GM13976 (cell line): ENCODE measurements around the gene ZNF710.

Experiments
- DNase-seq: peaks from one replicate; pipeline ENCODE4 v3.0.0; 2012; ENCODE audit warnings: low spot score
- in situ Hi-C: fragments of 300-500 bp; cut with MboI; formaldehyde crosslinking; loops from one replicate; pipeline ENCODE4 v1.12.0; 2022; ENCODE audit warnings: low sequenced_read_pairs, mixed read lengths, inconsistent platforms; ENCODE audit not compliant: unreplicated experiment
- TF ChIP-seq, protein P1 (sequence below): IDR thresholded peaks from 2 replicates; pipeline ENCODE4 v1.5.1; 2012; ENCODE audit warnings: borderline replicate concordance, mild to moderate bottlenecking; ENCODE audit not compliant: insufficient read depth; ENCODE audit errors: extremely low read depth, missing control alignments, control extremely low read depth

Gene ZNF710

DNA sequence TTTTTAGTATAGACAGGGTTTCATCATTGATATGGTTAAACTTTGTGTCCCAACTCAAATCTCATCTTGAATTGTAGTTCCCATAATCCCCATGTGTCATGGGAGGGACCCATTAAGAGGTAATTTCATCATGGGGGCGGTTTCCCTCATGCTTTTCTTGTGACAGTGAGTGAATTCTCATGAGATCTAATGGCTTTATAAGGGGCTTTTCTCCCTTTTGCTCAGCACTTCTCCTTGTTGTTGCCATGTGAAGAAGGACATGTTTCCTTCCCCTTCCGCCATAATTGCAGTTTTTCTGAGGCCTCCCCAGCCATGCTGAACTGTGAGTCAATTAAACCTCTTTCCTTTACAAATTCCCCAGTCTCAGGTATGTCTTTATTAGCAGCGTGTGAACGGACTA is 20.2 kb upstream of the ZNF710 start:
- in situ Hi-C loops = no loop called here
- DNase-seq = no peak
- TF ChIP-seq, protein P1, sequence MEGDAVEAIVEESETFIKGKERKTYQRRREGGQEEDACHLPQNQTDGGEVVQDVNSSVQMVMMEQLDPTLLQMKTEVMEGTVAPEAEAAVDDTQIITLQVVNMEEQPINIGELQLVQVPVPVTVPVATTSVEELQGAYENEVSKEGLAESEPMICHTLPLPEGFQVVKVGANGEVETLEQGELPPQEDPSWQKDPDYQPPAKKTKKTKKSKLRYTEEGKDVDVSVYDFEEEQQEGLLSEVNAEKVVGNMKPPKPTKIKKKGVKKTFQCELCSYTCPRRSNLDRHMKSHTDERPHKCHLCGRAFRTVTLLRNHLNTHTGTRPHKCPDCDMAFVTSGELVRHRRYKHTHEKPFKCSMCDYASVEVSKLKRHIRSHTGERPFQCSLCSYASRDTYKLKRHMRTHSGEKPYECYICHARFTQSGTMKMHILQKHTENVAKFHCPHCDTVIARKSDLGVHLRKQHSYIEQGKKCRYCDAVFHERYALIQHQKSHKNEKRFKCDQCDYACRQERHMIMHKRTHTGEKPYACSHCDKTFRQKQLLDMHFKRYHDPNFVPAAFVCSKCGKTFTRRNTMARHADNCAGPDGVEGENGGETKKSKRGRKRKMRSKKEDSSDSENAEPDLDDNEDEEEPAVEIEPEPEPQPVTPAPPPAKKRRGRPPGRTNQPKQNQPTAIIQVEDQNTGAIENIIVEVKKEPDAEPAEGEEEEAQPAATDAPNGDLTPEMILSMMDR = no peak

DNA sequence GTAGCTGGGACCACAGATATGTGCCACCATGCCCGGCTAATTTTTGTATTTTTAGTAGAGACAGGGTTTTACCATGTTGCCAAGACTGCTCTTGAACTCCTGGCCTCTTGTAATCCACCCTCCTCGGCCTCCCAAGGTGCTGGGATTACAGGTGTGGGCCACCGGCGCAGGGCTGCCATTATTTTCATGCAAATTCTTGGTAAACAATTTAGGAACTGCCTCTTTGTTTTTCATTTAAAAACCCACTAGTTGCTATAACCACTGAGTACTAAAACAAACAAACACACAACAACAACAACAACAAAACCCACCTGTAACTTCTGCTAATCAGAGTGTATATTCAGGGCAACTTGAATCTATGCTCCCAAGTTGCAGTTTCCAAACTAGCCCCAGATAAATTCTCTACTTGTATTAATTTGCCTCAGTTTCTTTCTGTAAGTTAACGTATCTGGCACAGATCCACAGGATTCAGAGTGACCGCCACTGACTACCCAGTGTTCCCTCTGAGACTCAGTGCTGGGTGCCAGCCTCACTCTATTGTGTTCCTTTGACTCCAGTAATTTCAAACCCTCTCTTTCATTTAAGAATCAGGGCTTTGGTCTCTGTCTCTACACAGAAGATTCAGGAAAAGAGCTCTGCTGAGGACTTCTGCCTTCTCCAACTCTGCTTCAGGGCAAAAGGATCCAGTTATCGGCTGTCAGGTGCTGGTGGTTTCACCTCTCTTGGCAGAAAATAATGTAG is 18.6 kb upstream of the ZNF710 start:
- no peak for DNase-seq
- TF ChIP-seq, protein P1 = no peak
- in situ Hi-C loops = no loop called here

DNA sequence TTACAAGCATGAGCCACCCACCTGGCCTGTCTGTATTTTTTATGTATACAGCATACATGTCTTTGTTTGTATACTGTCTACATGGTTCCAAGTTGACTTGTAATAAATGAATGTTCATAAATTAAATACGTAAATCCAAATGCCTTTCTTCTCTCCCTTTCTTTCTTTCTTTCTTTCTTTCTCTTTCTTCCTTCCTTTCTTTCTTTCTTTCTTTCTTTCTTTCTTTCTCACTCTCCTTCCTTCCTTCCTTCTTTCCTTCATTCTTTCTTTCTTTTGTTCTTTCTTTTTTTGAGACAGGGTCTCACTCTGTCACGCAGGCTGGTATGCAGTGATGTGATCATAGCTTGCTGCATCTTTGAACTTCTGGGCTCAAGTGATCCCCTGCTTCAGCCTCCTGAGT is 17.1 kb upstream of the ZNF710 start:
- in situ Hi-C loops = no loop called here
- no peak for DNase-seq
- TF ChIP-seq, protein P1 = no peak

DNA sequence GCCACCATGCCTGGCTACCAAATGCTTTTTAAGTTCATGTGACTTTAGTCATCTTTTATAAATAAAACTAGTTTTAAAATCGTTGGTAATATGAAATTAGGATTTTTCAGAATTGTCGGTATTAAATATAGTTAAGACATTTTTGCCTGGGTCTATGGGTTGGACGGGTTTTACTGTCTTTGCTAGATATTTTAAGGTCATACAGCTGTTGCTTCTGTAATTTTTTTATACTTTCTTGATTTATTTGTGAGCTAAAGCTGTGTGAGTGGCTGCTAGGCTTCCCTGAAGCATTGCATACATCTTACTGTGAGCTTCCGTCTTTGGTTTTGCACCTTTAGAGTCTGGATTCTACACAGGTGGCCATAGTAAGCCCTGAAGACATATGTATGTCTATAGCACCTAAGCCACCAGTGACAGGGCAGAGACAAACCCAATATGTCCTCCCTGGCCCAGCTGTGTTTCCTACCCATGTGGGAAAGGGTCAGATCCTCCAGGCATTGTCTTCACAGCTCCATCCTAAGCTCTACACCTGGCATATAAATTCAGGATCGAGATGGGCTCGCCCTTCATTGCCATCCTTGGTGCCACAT is 16.6 kb upstream of the ZNF710 start:
- in situ Hi-C loops = no loop called here
- no peak for DNase-seq
- TF ChIP-seq, protein P1 = no peak

DNA sequence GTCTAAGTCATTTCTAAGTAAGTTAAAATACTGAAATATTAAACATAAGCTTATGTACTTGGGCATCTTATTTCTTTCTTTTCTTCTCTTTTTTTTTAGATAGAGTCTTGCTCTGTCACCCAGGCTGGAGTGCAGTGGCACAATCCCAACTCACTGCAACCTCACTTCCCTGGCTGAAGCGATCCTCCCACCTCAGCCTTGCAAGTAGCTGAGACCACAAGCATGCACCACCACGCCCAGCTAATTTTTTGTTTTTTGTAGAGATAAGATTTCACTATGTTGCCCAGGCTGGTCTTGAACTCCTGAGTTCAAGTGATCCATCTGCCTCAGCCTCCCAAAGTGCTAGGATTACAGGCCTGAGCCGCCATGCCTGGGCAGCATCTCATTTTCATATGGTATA is 16.0 kb upstream of the ZNF710 start:
- TF ChIP-seq, protein P1 = no peak
- in situ Hi-C loops = no loop called here

DNA sequence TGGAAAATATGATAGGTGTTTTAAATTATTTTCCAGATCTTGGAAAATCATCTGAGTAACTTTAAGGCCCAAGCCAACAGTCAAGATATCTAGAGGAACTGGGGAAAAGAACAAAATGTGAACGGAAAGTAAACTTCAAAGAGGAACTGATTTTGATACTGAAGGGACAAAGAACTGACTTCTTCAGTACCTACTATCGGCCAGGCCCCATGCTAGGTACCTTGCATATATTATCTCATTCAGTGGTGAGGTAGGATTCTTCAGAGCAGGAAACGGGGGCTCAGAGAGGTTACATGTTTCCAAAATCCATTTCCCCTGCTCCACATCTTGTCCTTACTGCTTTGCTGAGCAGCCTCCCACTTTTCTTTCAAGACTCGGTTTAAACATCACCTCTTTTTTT is 9.8 kb upstream of the ZNF710 start:
- in situ Hi-C loops = no loop called here
- DNase-seq = no peak
- TF ChIP-seq, protein P1 = no peak

More for the DNA sequence above, 16.0 kb upstream of the ZNF710 start:
- no peak for DNase-seq
